ENCODE measurements around the gene IP6K1. TPM values are rescaled to one million over a fixed set of nuclear protein-coding genes. Genes with fewer than 3 reads are reported as not detected.

Gene IP6K1
- 68.8 TPM for total RNA-seq

DNA sequence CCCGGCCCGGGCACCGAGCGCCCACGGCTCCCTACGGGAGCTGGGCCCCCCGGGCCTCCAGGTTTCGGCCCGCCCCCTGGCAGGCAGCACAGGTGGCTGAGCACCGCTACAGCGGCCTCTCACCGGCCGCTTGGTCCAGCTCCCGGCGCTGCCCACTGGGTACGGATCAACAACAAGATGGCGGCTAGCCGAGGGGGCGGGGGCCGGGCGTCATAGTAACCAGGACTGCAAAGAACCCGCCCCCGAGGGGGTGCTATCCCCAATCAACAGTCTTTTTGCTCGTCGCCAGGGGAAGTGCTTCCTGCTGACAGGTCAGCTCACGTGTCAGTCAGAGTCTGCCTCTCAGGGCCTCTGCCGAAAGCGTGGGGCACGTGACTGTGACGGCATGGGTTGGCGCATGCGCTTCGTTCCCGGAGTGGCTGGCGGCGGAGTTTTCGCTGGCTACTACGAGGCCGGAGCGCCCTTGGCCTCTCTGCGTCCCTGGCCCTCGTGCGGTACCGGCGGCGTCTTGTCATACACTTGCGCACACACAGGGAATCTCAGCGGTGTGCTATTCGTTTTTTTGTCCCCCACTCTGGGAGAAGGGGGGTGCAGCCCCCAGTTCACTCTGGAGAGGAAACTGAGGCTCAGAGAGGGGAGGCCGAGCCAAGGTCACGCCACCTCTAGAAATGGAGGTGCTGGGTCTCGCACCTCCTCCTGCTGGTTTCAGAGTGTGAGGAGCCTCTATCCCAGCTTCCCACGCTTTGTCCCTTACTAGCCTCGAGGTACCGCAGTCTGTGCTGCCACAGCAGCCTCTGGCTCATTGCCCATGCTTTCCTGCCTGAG is at the start of gene IP6K1:
IP6K1 (minus strand) TSS at position 186 of the 825 bp plus-strand sequence. CDS start 38,502 bp downstream, outside the sequence.

DNA sequence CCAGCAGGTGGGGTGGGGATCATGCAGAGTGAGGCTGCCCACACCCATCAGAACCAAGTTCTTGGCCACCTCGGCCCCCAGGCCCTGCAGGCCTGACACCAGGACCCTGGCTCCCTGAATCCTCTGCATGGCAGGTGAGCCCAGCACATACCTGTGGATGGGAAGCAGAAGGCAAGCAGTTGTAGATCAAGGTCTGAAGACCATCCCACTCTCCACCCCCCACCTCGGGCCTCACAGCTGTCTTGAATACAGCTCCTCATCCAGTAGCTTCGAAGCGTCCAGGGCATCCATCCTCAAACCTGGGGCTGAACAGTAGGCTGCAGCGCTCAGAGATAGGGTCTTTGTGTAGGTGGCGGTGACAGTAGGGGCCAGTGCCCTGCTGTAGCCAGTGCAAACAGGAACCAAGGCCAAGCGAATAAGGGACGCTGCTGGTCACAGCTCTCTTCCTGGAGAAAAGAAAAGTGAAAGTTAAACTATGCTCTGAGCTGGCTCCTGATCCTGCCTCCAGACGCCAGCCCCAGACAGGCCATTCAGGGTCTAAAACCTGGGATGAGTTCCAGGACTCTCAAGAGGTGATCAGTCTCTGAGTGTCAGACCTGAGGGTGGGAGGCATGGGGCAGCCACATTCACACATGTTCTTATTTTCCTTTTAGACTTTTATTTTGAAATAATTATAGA is 27.3 kb upstream of the IP6K1 start, which contains the start of gene UBA7:
UBA7 (minus strand) TSS at position 457 of the 678 bp plus-strand sequence; CDS start at position 291, 166 bp downstream.

DNA sequence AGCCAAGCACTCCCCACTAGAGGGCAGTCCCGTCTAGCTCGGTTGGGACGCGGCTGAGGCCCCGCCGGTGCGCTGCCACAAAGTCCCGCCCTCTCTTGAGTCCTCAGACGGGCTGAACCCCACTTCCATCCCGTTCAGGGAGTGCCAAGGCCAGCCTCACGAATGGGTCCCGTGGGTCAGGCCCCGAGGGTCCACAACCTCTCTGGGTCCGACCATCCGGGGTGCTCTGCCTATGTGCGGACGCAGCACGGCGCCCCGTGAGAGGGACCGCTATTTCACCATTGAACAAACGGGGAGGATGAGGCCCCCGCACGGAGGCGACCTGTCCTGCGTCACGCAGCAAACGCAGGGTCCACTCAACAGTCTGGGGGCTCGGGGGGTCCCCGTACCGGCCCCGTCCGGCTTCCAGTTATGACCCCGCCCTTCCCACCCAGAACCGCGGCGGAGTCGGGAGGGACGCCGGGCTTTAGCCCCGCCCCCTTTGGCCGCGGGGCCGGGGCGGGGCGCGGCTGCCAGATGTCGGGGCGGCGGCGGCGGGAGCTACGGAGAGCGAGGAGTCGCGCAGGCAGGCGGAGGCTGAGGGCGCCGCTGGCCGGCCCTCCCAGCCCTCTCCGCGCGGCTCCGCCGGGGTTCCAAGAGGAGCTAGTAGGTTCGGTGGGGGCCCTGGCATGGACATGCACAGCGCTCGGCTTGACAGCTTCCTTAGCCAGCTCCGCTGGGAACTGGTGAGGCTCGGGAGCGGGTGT is 16.6 kb upstream of the IP6K1 start, which contains the start of gene INKA1:
INKA1 (plus strand) TSS at position 543 of the 746 bp plus-strand sequence; CDS start at position 675, 132 bp downstream.

DNA sequence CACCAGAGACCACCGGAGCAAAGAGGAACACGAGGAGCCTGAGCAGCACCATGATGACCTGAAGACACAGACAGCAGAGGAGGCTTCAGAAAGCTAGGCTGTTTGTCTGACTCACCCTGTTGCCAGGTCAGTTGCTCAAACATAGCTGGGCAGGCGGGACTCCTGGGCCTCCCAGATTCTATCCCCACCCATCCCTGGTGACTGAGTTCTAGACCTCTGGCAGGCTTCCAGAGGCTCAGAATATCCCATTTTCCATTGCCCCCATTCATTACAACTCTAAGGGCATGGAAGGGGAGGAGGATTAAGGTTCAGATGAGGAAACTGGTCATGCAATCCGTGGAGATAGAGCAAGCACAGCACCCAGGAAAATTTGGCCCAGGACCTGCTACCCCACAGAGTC is 13.4 kb upstream of the IP6K1 start, which contains the start of gene CDHR4:
CDHR4 (minus strand) TSS at position 113 of the 400 bp plus-strand sequence; CDS start at position 52, 61 bp downstream.

DNA sequence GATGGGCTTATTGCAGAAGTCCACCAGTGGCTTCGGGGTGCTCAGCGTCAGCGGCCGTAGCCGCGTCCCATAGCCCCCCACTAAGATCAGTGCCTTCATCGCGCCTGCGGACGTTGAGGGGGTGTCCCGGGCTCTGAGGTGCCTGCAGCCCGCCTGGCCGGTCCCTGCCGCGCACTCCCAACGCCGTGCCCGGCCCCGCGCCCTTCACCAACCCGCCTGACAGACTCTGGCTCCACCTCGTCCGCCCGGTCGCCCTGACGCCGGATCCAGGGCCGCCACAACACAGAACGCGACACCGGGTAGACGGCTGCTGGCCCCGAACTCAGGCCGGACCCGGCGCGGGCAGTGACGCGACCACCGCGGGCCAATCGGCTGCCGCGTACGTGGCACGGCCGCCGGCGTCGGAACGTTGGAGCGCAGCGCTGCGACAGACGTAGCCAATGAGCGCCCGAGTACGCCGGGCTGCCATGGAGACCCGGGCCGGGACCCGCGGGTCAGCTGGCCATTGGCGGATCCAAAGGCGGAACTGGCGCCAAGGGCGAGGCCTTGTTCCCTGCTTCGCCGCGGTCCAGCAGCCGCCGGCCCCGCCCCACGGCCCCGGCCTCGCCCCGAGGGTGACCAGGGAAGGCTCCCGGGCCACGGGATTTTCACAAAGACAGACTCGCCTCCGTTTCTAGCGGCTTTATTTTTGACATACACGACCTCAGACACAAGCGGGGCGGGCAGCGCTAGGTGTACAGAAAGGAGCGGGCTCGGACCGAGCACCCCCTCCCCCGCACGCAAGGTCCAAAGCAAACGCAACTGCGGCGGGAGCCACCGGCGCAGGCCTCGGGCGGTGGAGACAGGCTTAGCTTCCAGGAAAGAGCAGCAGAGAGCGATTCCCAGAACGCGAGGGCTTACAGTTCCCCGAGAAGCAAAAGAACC is 62.5 kb downstream of the IP6K1 start, which contains the start of gene GMPPB:
GMPPB (minus strand) TSS at position 324 of the 924 bp plus-strand sequence; CDS start at position 99, 225 bp downstream.

DNA sequence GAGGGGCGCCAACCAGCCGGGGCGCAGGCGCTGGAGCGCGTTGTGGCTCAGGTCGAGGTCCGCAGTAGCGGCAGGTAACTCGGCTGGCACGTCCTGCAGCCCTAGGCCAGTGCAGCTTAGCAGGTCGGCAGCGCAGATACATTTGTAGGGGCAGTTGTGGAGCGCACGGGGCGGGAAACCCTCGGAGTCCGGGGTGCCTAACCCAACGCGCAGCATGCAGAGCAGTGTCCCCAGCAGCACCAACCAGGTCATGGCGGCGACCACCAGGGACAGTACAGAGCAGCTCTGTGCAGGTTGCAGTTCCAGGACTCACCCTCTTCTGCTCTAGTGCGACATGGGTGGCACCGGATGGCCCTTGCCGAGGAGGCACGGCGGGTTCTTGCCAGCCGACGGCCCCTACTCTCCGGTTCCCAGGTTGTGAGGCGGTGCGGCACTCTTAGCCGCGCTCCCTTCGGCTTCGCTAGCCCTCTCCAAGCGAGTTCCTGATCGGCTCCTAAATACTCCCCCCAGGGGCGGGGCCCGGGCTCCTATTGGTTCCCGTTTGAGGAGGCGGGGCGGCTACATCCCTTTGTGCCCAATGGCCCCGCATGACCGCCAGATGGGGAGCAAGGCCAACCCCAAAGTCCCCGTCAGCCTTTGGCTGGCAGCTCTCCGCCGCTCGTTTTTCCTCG is 67.0 kb downstream of the IP6K1 start, which contains the start of gene AMIGO3:
AMIGO3 (minus strand) TSS at position 471 of the 671 bp plus-strand sequence; CDS start at position 252, 219 bp downstream.

DNA sequence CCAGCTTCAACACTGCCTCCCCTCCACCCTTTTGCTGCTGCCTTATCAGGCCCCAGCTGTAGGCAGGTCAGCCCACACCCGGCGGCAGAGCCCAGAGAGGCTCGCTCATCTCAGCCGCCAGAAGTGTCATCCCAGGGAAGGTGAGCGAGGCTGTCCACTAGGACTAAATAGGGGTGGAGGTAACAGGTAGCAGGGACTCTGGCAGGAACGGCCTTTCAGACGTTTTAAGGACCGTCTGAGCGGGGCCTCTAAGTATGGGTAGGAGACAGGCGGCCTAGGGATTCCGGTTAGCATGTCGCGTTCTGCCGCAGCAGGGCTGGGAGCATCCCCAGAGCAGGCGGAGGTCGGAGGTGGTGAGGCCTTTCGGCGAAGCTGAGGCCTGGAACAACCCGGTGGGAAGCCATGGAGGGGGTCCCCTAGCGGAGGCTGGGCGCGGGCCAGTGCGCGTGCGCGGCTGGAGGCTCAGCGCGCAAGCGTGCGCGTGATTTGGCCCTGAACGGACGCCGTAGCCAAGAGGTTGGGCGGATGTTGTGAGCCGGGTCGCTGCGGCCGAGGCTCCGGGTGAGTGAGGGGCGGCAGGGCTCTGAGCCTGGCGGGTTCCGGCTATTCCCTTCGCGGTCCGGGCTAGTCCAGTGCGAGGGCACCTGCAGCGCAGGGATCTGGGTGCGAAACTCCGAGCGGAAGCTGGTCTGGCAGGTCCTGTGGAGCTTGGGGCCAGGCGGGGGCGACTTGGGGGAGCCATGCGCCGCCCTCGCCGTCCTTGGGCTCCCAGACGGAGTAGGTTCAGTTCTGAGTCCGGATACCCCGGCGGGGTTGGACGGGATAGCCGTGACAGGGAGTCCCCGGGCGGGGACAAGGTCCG is 97.1 kb downstream of the IP6K1 start, which contains the start of the genes MST1 and RNF123:
MST1 (minus strand) TSS at position 429 of the 862 bp plus-strand sequence. CDS start 783 bp downstream, outside the sequence.
RNF123 (plus strand) TSS at position 512 of the 862 bp plus-strand sequence. CDS start 1,609 bp downstream, outside the sequence.

Other genes with a start within 250 kb of the IP6K1 start
- gene BSN, start 232.1 kb downstream of the IP6K1 start, total RNA-seq, result 14.3 TPM
- gene APEH, start 112.2 kb downstream of the IP6K1 start, total RNA-seq, result 79.7 TPM
- 12.4 TPM for gene MST1, start 97.1 kb downstream of the IP6K1 start, total RNA-seq
- 31.6 TPM for gene RNF123, start 97.0 kb downstream of the IP6K1 start, total RNA-seq
- not detected for gene AMIGO3, start 66.9 kb downstream of the IP6K1 start, total RNA-seq
- 19.8 TPM for gene GMPPB, start 62.6 kb downstream of the IP6K1 start, total RNA-seq
- gene CDHR4, start 13.3 kb upstream of the IP6K1 start, total RNA-seq, result not detected
- 3.4 TPM for gene INKA1, start 16.7 kb upstream of the IP6K1 start, total RNA-seq
- 28.0 TPM for gene UBA7, start 27.4 kb upstream of the IP6K1 start, total RNA-seq
- 3.8 TPM for gene TRAIP, start 70.0 kb upstream of the IP6K1 start, total RNA-seq
- gene CAMKV, start 83.4 kb upstream of the IP6K1 start, total RNA-seq, result 10.6 TPM
- gene MST1R, start 117.3 kb upstream of the IP6K1 start, total RNA-seq, result 1.8 TPM
- gene MON1A, start 143.3 kb upstream of the IP6K1 start, total RNA-seq, result 8.0 TPM
- gene RBM6, start 153.6 kb upstream of the IP6K1 start, total RNA-seq, result 173 TPM

All from camera-type eye (tissue), 1 donor.